ENCODE data around the gene TICAM1. TPM values are rescaled to one million over a fixed set of nuclear protein-coding genes. Genes with fewer than 3 reads are reported as not detected.

Gene TICAM1
- total RNA-seq, 1 experiment from 2014 or later = 0.48 TPM

GRCh38 chr19:4852484-4852883 is 21.0 kb upstream of the TICAM1 start:
- Mint-ChIP-seq H3K36me3 (ENCODE audit: insufficient read depth in 1 of 3, low read depth in 3 of 3) (peaks cover 13 to 62% (median 55%) of the 10 kb centered on the region in 3 experiments; a peak in 6 of 7 replicates), H3K9me3 (no peaks in the 10 kb centered on the region), H3K27me3 (ENCODE audit: low read depth) (peaks cover 1% of the 10 kb centered on the region; the same call in 1 of the 2 replicates), H3K27ac (no peak overlapping the region), H3K4me1 (no peaks in the 10 kb centered on the region), H3K4me3 (no peak overlapping the region)
- Histone ChIP-seq H2AK5ac (ENCODE audit: insufficient read length, low read length) (no peak overlapping the region), H3K56ac (ENCODE audit: insufficient read length, low read depth, low read length) (no peak overlapping the region), H3K14ac (ENCODE audit: insufficient read depth, low read length) (no peak overlapping the region), H4K8ac (replicated peaks; ENCODE audit: insufficient read length, low read depth, low read length) (no peak overlapping the region), H3K23ac (ENCODE audit: insufficient read length, low read depth, low read length) (no peak overlapping the region), H2BK120ac (ENCODE audit: low read depth, low read length, poor library complexity, severe bottlenecking) (no peak overlapping the region), H4K5ac (ENCODE audit: insufficient read length, low read depth, low read length) (no peak overlapping the region), H4K20me1 (ENCODE audit: control insufficient read depth, insufficient read depth, insufficient read length) (no peaks in the 10 kb centered on the region), H2BK12ac (ENCODE audit: insufficient read length, low read depth, low read length) (no peak overlapping the region), H2BK5ac (ENCODE audit: insufficient read length, low read length) (no peak overlapping the region), H4K91ac (ENCODE audit: insufficient read length, low read depth, low read length) (no peak overlapping the region), H2BK15ac (ENCODE audit: low read depth, low read length) (no peak overlapping the region), H3K9me3 (ENCODE audit: control insufficient read depth, low read depth, low read length) (no peaks in the 10 kb centered on the region), H3K4ac (ENCODE audit: low read depth, low read length) (no peak overlapping the region), H3K27me3 (ENCODE audit: insufficient read depth, low read length) (no peaks in the 10 kb centered on the region), H3K79me1 (ENCODE audit: insufficient read depth, low read depth, low read length, poor library complexity, severe bottlenecking) (no peaks in the 10 kb centered on the region), H3K23me2 (ENCODE audit: insufficient read length, low read depth, low read length, poor library complexity, severe bottlenecking) (no peaks in the 10 kb centered on the region), H3K18ac (ENCODE audit: insufficient read length, low read depth, low read length) (no peak overlapping the region), H3K27ac (ENCODE audit: insufficient read length, low read depth, low read length) (no peak overlapping the region), H2BK20ac (ENCODE audit: low read depth, low read length, poor library complexity, severe bottlenecking) (no peak overlapping the region), H3K9ac (ENCODE audit: extremely low read depth, insufficient read length, low read length) (no peak overlapping the region), H3K79me2 (ENCODE audit: insufficient read depth, low read length) (no peaks in the 10 kb centered on the region), H3K4me1 (ENCODE audit: insufficient read depth, low read length) (no peaks in the 10 kb centered on the region), H3T11ph (ENCODE audit: low read length) (no peak overlapping the region), H2AFZ (ENCODE audit: low read length) (no peak overlapping the region), H3K4me2 (ENCODE audit: insufficient read depth, insufficient read length, low read length) (no peak overlapping the region)
- WGBS (ENCODE audit: extremely low coverage, insufficient read length, low lambda C conversion rate) = no CpG with 5 or more reads among the region's 6 CpGs
- TF ChIP-seq CTCF (conservative IDR thresholded peaks at IDR 0.05) = no peak
- no peak for DNase-seq
